K562 (cell line): Measurements from ENCODE around the gene CAPS. TPM values are rescaled to one million over a fixed set of nuclear protein-coding genes. Genes with fewer than 3 reads are reported as not detected.

Experiments used
- CSDE1 ChIP-seq, 2 experiments: fragments of 450-650 bp; IDR thresholded peaks; 2 replicates each; pipeline ENCODE4 v1.6.1; 2016; ENCODE audit warnings: mild to moderate bottlenecking in 1 of 2
- MAFF ChIP-seq: IDR thresholded peaks from 2 replicates; pipeline ENCODE4 v1.6.1; 2012; ENCODE audit warnings: low read length, improper control_type of control experiment
- MAFK ChIP-seq: IDR thresholded peaks from 2 replicates; pipeline ENCODE4 v1.6.1; 2011; ENCODE audit warnings: low read length, improper control_type of control experiment
- NCOA4 ChIP-seq: fragments of 450-650 bp; IDR thresholded peaks from 2 replicates; pipeline ENCODE4 v1.6.1; 2018; ENCODE audit warnings: mild to moderate bottlenecking; ENCODE audit not compliant: partially characterized antibody
- NFXL1 ChIP-seq: fragments of 450-650 bp; formaldehyde crosslinking; IDR thresholded peaks from 2 replicates; pipeline ENCODE4 v1.4.0; 2021; ENCODE audit warnings: mild to moderate bottlenecking
- U2AF2 ChIP-seq: fragments of 200-400 bp; formaldehyde crosslinking; optimal IDR thresholded peaks from 2 replicates; pipeline ENCODE3; 2017; ENCODE audit warnings: low read depth, mild to moderate bottlenecking, low read length
- ZNF24 ChIP-seq: fragments of 450-650 bp; IDR thresholded peaks from 2 replicates; pipeline ENCODE4 v1.6.1; 2016
- polyA plus RNA-seq, 8 experiments: library from polyadenylated mRNA; depleted of rRNA in 4 of 8; stranded (reverse) in 5 of 8; unstranded in 3 of 8; fragments of >200 nt; fragmentation: Nextera tagmentation in 2 of 8; fragmentation: Illumina TruSeq in 1 of 8; extraction: Ambion mirVana in 2 of 8; extraction: Trizol in 1 of 8; gene quantifications; 2 replicates each; pipeline versions ENCODE4 v1.2.1 to v1.2.3, GENCODE V29; 2011 to 2014; ENCODE audit warnings: inconsistent platforms in 1 of 8, missing spikeins in 1 of 8
- total RNA-seq, 7 experiments: library from RNA; depleted of rRNA in 6 of 7; stranded (reverse); fragments of >200 nt in 6 of 7; fragmentation: Illumina TruSeq in 2 of 7; extraction: Trizol in 2 of 7; gene quantifications; 2 replicates each; pipeline versions ENCODE4 v1.2.1 to v1.2.3, GENCODE V29; 2011 to 2021; ENCODE audit warnings: low replicate concordance in 1 of 7
- TF ChIP-seq, protein P1 (sequence below): IDR thresholded peaks from 2 replicates; pipeline ENCODE4 v1.6.1; 2011; ENCODE audit not compliant: insufficient read length; ENCODE audit errors: extremely low read depth
- TF ChIP-seq, protein P2 (sequence below): fragments of 450-650 bp; formaldehyde crosslinking; IDR thresholded peaks from 2 replicates; pipeline ENCODE4 v1.4.0; 2022; ENCODE audit warnings: mild to moderate bottlenecking, moderate library complexity
- TF ChIP-seq, protein P3 (sequence below): fragments of 450-650 bp; IDR thresholded peaks from 2 replicates; pipeline ENCODE4 v1.6.1; 2016; ENCODE audit warnings: mild to moderate bottlenecking, moderate library complexity
- TF ChIP-seq, protein P4 (sequence below): fragments of 250-450 bp; sonication (Bioruptor Pico); IDR thresholded peaks from 2 replicates; pipeline ENCODE4 v1.5.0; 2022; ENCODE audit warnings: mild to moderate bottlenecking

The CAPS gene
- total and polyA plus RNA-seq, 9 of the 15 experiments (the other 6 are each of a cell fraction or from before 2014, with no cell fraction given) = 0.15 to 4.0 (median 0.91) TPM

DNA sequence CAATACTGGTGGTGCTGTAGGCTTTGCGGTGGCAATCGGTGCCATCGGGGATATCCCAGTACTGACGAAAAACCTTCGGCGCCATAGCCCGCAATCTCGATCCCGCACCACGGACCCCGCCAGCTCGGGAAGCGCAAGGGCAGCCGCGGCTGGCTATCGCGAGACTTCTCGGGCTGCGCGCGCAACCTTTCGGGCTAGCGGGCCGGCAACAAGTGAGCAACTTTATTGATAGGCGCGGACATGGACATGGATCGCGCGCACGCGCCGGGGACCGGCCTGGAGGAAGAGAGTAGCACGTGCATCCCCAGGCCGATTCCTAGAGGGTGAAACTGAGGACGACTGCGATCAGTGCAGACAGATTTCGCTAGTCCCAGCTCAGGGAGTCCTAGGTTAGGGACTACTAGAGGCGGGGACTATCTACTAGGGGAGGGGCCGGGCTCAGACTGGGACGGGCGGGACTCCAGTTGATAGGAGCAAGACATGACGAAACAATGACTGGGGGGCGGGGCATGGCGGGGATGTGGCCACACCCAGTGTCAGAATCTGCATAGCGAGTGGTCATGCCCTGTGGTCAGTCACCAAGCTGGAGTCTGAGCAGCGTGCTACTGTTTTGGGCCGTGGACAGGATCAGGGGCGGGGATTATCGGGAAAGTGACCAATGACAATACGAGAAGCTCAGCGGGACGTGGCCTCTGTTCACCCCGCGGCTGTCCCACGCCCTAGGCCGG, 10.3 kb upstream of the CAPS start, which contains the start of gene NDUFA11 (continued):
- TF ChIP-seq, protein P1, sequence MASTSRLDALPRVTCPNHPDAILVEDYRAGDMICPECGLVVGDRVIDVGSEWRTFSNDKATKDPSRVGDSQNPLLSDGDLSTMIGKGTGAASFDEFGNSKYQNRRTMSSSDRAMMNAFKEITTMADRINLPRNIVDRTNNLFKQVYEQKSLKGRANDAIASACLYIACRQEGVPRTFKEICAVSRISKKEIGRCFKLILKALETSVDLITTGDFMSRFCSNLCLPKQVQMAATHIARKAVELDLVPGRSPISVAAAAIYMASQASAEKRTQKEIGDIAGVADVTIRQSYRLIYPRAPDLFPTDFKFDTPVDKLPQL = no peak
- TF ChIP-seq NFXL1 = no peak
- no peak for TF ChIP-seq U2AF2
- no peak for TF ChIP-seq MAFK
- TF ChIP-seq, protein P2, sequence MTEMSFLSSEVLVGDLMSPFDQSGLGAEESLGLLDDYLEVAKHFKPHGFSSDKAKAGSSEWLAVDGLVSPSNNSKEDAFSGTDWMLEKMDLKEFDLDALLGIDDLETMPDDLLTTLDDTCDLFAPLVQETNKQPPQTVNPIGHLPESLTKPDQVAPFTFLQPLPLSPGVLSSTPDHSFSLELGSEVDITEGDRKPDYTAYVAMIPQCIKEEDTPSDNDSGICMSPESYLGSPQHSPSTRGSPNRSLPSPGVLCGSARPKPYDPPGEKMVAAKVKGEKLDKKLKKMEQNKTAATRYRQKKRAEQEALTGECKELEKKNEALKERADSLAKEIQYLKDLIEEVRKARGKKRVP (CRISPR knock-in tag) = peak; percentile 83
- TF ChIP-seq MAFF = peak; percentile 52; the same call in 1 of the 2 replicates
- TF ChIP-seq, protein P3, sequence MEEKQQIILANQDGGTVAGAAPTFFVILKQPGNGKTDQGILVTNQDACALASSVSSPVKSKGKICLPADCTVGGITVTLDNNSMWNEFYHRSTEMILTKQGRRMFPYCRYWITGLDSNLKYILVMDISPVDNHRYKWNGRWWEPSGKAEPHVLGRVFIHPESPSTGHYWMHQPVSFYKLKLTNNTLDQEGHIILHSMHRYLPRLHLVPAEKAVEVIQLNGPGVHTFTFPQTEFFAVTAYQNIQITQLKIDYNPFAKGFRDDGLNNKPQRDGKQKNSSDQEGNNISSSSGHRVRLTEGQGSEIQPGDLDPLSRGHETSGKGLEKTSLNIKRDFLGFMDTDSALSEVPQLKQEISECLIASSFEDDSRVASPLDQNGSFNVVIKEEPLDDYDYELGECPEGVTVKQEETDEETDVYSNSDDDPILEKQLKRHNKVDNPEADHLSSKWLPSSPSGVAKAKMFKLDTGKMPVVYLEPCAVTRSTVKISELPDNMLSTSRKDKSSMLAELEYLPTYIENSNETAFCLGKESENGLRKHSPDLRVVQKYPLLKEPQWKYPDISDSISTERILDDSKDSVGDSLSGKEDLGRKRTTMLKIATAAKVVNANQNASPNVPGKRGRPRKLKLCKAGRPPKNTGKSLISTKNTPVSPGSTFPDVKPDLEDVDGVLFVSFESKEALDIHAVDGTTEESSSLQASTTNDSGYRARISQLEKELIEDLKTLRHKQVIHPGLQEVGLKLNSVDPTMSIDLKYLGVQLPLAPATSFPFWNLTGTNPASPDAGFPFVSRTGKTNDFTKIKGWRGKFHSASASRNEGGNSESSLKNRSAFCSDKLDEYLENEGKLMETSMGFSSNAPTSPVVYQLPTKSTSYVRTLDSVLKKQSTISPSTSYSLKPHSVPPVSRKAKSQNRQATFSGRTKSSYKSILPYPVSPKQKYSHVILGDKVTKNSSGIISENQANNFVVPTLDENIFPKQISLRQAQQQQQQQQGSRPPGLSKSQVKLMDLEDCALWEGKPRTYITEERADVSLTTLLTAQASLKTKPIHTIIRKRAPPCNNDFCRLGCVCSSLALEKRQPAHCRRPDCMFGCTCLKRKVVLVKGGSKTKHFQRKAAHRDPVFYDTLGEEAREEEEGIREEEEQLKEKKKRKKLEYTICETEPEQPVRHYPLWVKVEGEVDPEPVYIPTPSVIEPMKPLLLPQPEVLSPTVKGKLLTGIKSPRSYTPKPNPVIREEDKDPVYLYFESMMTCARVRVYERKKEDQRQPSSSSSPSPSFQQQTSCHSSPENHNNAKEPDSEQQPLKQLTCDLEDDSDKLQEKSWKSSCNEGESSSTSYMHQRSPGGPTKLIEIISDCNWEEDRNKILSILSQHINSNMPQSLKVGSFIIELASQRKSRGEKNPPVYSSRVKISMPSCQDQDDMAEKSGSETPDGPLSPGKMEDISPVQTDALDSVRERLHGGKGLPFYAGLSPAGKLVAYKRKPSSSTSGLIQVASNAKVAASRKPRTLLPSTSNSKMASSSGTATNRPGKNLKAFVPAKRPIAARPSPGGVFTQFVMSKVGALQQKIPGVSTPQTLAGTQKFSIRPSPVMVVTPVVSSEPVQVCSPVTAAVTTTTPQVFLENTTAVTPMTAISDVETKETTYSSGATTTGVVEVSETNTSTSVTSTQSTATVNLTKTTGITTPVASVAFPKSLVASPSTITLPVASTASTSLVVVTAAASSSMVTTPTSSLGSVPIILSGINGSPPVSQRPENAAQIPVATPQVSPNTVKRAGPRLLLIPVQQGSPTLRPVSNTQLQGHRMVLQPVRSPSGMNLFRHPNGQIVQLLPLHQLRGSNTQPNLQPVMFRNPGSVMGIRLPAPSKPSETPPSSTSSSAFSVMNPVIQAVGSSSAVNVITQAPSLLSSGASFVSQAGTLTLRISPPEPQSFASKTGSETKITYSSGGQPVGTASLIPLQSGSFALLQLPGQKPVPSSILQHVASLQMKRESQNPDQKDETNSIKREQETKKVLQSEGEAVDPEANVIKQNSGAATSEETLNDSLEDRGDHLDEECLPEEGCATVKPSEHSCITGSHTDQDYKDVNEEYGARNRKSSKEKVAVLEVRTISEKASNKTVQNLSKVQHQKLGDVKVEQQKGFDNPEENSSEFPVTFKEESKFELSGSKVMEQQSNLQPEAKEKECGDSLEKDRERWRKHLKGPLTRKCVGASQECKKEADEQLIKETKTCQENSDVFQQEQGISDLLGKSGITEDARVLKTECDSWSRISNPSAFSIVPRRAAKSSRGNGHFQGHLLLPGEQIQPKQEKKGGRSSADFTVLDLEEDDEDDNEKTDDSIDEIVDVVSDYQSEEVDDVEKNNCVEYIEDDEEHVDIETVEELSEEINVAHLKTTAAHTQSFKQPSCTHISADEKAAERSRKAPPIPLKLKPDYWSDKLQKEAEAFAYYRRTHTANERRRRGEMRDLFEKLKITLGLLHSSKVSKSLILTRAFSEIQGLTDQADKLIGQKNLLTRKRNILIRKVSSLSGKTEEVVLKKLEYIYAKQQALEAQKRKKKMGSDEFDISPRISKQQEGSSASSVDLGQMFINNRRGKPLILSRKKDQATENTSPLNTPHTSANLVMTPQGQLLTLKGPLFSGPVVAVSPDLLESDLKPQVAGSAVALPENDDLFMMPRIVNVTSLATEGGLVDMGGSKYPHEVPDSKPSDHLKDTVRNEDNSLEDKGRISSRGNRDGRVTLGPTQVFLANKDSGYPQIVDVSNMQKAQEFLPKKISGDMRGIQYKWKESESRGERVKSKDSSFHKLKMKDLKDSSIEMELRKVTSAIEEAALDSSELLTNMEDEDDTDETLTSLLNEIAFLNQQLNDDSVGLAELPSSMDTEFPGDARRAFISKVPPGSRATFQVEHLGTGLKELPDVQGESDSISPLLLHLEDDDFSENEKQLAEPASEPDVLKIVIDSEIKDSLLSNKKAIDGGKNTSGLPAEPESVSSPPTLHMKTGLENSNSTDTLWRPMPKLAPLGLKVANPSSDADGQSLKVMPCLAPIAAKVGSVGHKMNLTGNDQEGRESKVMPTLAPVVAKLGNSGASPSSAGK = no peak; the same call in 1 of the 2 replicates
- no peak for TF ChIP-seq ZNF24
- TF ChIP-seq, protein P4, sequence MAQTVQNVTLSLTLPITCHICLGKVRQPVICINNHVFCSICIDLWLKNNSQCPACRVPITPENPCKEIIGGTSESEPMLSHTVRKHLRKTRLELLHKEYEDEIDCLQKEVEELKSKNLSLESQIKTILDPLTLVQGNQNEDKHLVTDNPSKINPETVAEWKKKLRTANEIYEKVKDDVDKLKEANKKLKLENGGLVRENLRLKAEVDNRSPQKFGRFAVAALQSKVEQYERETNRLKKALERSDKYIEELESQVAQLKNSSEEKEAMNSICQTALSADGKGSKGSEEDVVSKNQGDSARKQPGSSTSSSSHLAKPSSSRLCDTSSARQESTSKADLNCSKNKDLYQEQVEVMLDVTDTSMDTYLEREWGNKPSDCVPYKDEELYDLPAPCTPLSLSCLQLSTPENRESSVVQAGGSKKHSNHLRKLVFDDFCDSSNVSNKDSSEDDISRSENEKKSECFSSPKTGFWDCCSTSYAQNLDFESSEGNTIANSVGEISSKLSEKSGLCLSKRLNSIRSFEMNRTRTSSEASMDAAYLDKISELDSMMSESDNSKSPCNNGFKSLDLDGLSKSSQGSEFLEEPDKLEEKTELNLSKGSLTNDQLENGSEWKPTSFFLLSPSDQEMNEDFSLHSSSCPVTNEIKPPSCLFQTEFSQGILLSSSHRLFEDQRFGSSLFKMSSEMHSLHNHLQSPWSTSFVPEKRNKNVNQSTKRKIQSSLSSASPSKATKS (CRISPR knock-in tag) = no peak
- no peak for TF ChIP-seq CSDE1 (IDR thresholded peaks at IDR 0.05)
- TF ChIP-seq NCOA4 = no peak
